LHCN-M2 (cell line): ENCODE data around the gene RUFY4. TPM values are rescaled to one million over a fixed set of nuclear protein-coding genes. Genes with fewer than 3 reads are reported as not detected.
A peak's percentile ranks its signal among the peaks of the same experiment; 100 is the strongest.
"Not testable (repeated sequence)": the region's sequence is repeated elsewhere in the genome, so short reads cannot be mapped to it uniquely, and the experiment has no call there.

Experiments used
- DNase-seq: peaks from one replicate; pipeline ENCODE4 v3.0.0-alpha.2; 2012; ENCODE audit warnings: low read depth
- total RNA-seq: library from RNA; depleted of rRNA; stranded (reverse); fragments of >200 nt; gene quantifications from 2 replicates; pipeline ENCODE4 v1.2.3, GENCODE V29; 2014

Gene RUFY4
- total RNA-seq, 1 experiment from 2014 or later: not detected

DNA sequence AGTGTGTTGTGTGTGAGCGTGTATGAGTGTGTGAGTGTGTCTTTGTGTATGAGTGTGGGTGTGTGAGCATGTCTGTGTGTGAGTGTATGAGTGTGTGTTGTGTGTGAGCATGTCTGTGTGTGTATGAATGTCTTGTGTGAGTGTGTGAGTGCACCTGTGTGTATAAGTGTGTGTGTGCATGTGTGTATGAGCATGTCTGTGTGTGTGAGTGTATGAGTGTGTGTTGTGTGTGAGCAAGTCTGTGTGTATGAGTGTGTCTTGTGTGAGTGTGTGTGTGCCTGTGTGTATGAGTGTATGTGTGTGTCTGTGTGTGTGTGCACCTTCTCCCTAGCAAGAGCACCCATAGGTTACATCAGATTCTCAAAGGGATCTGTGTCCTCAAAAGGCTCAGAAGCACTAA, 37.8 kb upstream of the RUFY4 start:
- no peak for DNase-seq

DNA sequence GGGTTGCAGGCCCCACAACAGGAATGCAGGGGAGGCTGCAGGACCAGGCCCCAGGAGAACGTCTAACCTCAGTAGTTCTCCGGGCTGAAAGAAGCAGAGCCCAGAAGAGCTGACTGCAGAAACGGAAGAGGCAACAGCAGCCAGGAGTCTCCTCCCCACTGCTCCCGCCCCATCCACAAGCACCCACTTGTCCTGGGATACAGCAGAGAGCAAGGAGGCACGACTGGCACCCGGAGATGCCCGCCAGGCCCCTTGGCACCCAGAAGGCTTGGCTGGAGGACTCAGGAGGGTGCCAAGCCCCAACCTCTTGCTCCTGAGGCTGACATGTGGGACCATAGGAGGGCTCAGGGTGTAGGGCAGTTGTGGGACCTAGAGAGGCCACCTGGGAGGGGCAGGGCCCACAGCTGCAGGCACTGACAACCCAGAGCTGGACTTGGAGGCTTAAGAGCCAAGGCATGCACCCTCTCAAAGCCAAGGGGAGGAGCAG, 37.2 kb upstream of the RUFY4 start:
- no peak for DNase-seq

DNA sequence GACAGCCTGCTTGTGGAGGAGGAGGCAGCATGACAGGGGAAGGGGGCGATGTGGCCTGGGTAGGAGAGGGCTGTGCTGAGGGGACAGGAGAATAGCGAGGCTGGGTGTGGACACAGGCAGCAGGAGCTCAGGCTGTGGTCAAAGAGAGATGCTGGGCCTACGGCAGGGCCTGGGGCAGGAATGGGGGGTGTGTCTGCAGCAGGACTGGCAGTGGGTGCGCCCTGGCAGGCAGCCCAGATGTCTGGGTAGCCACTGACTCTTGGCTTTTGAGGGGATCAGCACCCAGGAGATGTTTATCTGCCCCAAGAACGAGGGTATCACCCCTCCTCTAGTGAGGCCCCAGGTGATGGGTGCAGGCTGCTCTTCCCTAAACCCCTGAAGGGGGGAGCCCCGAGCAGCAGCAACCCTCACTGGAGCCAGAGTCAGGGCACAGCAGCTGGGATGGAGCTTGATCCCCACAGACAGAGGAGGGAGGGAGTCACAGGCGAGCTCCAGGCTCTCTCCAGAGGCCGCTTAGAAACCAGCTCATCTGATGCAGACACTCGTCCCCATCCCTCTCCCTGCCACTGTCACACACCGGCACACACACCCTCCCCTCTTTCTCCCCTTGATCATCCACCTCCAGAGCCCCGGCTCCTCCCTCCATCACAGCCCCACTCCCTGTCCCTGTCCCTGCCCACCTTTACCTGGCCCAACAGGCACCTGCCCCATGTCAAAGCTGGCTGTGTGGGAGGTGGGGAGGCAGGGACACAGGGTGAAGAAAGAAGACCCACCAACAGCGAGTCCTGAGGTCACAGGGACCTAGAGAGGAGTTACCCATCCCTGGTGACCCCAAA, 36.5 kb upstream of the RUFY4 start:
- DNase-seq: no peak

DNA sequence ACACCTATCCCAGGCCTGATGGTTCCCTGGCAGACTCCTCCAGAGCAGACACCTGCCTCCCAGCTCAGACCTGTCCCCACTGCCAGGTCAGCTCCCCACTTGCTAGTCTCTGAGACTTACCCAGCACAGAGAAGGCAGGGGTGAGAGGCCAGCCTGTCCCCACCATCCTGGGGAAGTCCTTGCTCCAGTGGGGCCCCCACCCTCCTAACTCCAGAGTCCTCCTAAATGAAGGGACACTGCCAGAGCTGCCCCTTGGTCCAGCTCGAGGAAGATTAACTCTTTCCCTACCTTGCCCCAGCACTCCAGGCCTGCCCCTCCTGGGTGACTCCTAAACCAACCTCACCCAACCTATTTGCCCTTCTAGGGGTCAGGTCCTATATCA, 35.9 kb upstream of the RUFY4 start:
- no peak for DNase-seq

DNA sequence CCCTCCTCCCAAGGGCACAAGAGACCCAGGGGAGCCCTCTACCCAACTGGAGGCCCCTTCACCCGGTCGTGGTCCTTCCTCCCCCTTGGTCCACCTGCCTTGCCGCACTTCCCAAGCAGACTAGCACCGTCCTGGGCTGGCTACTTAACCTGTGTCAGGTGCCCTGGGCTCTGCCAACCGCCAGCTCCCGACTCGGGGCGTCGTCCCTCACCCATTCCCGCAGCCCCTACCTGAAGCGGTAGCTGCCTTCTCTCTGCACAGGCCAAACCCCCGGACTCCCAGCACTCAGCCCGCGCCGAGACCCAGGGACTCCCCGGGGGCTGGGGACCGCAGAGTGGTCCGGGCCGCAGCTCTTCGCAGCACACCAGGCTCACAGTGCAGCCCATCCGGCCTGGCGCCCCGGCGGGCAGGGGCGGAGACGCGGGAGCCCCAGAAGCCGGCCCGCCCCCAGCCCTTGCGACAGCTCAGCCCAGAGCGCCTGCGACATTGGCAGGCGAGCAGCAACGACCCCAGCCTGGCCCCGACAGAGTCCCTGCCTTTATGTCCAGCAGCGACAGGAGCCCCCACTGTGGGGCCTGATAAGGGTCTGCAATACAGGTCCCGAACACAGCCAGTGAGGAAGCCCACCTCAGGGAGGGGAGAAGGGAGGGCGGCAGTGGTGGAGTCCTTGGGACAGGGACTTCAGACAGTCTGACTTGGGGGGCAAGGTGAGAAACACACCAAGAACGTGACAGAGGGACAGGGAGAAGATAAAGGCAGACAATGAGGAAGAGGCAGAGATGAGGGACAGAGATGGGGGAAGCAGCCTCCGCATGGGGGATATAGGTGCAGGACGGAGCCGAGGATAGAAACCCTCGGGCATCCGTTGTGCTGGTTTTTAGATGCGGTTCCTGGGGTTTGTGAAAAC, 35.2 kb upstream of the RUFY4 start:
- no peak for DNase-seq

DNA sequence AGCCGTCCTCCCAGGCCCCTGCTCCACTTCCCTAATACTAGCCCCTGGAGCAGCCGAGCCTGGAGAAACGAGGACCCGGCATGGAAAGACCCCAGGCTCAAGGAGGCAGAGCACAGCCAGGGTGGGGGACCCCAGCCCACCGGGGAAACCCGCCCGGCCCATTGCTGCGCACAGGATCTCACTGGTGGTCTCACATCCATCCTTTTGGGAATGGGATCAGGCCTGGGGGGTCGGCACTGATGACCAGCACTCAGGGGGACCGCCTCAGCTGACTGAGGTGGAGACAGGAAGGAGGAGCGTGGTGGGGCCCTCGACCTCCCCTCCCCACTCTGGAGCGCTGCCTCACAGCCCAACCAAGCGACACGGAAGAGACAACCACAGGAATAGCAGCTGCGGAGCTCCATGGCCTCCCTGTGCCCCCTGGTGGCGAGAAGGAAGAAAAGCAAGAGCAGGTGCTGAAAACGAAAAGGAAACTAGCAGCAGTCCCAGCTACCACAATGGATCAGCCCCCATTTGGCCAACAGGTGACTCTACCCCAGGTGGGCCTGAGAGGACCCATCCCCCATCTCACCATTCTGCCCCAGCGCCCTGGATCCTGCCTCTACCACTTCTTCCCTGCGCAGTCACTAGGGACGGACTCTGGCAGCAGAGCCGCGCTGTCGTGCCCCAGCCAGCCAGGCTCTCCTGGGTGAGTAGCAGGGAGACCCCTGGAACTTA, 34.4 kb upstream of the RUFY4 start:
- DNase-seq: peak; percentile 62

DNA sequence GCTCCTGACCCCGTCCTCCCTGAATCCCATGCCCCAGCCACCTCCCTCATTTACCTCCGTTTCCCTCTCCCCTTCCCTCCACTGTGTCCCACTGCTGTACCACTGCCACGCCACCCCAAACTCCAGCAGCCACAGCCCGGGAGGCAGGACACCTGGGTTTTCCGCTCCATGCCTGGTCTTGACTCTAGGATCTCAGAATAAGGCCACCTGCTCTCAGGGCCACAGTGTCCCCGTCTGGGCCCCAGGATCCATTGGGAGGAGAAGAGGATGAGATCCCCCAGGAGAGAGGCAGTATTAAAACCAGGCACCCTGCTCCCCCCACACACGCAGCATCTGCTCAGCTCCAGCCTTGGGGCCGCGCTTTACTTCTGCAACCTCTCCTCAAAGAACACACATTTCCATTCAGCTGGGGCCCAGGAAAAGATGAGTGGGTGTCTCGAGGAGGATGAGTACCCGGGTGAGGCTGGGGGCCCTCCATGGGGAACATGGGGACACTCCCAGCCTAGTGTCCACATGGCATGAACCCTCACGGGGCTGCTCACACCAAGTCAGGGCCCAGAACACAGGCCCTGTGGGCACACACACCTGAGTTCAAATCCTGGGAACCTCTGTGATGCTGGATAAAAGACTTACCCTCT, 33.5 kb upstream of the RUFY4 start:
- no peak for DNase-seq

DNA sequence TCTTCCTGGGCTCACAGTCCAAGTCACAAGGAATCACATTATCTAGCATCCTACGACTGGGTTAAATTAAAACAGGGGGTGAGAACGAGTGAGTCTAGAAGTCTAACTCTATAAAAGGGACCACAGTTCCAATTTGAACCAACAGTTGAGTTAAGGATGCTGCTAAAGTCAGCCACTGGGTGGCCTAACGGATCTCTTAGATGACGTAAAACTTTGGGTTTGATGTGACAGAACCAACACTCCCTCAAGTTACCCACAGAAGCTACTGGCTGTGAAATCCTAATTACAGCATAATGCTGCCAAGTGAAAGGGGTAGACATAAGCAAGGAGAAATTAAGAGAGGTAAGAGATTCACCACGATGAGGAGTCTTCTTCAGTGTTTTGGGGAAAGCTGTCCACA, 32.7 kb upstream of the RUFY4 start:
- DNase-seq: no peak

DNA sequence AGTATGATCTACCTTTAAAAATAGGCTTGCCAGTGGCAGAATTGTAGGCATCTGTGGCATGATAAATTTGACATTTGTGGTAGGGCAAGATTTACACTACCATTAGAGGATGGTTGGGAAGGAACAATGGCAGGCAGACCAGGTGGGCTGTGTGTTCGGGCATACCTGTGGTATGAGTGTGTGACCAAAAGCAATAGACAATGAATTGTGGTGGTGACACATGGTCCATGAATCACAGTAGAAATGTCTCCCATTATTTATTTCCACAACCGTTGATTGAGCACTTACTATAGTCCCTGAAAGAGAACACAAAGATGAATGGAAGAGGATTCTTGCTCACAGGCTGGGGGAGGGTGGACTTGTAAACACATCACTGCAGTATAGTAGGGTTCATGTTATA, 29.9 kb upstream of the RUFY4 start:
- DNase-seq: peak; percentile 69

DNA sequence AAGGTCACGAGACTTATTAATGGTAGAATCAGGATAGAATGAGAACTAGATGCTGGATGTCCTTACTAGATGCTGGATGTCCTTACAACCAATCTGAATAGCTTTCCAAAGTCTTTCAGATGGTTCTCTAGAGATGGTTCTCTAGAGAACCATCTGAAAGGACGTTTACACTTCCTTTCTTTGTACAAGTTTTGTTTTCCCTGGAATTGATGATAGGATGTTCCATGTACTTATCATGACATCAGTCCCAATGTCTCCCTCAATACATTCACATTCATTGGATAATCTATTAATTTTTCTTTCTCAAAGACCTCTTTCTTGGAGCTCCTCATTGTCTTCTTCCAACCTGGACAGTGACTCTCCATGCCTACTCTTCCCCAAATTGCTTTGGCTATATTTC, 28.2 kb upstream of the RUFY4 start:
- DNase-seq: no peak

DNA sequence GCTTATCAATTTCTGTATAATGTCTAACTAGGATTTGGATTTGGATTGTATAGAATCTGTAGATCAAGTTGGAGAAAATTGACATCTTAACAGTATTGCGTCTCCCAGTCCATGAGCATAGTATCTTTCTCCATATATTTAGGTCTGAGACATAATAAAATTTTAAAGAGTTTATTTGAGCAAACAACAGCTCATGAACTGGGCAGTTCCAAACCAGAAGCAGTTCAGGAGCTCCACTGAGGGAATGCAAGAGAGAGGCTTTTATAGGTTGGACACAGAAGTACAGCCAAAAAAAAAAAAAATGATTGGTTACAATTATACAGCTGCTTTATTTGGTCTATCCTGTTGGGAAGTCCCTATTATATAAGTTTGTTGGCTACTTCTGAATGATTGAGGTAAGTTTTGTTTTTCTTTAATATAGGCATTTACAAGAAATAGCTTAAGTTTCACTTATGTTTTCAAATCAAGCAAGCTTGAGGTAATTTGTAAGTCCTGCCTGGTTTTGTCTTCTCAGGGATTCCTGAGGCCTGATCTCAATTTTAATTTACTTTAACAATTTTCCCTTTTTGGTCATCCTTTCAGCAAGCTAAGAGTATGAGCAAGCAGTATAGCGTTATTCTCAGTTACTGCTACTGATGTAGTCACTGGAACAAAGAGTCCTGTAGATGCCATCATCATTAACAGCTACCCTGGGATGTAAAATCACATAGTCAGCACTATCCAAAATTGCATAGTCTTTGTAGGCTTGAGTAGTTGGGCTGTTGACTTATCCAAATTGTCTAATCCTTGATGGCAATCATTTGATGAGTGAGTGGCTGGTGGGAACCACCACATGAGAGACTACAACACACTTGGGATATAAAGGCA, 27.5 kb upstream of the RUFY4 start:
- no peak for DNase-seq

DNA sequence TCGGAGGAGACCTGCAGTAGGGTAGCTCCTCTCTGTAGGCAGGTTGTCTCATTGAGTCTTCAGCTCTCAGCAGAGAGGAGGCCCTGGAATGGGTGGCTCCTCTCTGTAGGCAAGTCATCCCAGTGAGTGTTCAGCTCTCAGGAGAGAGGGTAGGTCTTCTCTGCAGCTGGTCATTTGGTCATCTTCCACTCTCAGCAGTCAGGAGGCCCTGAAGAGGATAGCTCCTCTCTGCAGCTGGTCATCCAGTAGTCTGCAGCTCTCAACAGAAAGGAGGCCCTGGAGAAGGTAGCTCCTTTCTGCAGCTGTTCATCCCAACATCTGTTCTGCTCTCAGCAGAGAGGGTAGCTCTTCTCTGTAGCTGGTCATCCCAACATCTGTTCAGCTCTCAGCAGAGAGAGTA, 26.0 kb upstream of the RUFY4 start:
- DNase-seq: peak; percentile 8

DNA sequence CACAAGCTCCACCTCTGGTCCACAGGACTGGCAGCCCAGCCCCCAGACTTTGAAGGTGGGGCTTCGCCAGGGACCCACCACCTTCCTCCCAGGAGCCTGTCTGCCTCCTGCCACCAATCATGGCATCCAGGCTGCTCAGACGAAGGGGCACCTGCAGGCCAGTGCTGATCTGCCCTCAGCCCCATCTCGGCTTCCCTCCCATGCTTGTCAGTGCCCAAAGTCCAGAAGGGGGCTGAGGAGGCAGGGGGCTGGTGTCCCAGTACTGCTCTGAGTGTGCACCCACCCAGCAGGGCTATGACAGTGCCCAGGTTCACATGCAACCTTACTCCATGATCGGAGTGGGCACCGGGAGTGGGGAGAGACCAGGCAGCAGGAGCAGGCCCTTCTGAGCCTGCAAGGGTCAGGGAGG, 25.3 kb upstream of the RUFY4 start:
- no peak for DNase-seq

DNA sequence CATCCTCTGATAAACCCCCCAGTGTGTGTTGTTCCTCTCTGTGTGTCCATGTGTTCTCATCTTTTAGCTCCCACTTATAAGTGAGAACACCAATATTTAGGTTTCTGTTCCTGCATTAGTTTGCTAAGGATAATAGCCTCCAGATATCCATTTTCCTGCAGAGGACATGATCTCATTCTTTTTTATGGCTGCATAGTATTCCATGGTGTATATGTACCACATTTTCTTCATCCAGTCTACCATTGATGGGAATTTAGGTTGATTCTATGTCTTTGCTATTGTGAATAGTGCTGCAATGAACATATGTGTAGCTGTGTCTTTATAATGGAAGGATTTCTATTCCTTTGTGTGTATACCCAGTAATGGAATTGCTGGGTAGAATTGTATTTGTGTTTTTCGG, 24.5 kb upstream of the RUFY4 start:
- DNase-seq: not testable (repeated sequence)

DNA sequence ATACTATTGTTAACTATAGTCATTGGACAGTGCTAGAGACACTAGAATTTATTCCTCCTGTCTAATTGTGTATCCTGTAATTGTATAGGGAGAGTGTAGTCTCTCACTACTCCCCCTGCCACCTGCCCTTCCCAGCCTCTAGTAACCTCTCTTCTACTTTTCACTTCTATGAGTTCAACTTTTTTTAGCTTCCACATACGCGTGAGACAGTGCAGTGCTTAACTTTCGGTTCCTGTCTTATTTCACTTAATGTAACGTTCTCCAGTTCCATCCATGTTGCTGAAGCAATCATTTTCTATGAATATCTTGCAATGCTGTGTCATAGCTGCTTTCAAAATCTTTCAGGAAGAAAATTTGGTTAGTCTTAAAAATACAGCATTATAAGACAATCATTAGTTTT, 22.8 kb upstream of the RUFY4 start:
- DNase-seq: no peak

DNA sequence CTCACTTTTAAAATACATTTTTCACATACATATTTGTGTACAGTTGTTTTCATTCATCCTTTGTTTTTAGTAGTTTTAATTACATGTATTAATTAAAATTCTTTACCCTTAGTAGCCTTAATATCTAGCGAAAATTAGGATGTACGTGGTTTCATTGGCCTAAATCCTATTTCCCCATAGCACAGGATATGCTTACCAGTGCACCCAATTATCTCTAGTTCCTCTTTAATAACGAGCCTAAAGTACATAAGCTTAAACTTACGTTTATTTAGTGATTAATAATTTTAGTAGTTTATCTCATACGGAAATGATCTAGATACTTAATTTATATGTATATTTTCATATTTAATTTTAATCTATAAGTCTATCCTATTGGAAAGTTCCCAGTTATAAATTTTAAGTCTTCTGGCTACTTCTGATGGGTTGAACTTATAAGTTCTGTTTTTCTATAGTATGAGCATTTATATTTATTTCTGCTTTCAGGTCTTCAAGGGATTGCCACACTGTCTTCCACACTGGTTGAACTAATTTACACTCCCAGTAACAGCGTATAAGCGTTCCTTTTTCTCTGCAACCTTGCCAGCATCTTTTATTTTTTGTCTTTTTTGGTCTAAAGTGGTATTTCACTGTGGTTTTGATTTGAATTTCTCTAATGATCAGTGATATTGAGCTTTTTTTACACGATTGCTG, 21.4 kb upstream of the RUFY4 start:
- no peak for DNase-seq

DNA sequence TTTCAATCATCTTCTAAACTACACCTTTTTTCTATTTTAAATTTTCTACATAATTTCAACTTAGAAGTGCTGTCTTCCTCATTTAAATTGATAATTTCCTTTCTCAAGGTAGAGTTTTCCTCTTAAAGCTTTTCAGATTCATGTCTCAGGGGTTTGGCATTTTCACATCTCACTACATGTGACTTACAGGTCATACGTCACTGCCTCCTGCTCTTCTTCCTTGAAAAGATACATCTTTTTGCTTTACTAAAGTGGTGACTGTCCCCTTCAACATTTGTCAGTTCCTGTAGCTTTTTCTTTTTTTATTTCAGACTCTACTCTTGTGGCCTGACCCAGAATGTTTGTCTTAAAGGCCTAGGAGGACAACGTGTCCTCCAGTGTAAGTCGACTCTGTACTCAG, 17.1 kb upstream of the RUFY4 start:
- no peak for DNase-seq

DNA sequence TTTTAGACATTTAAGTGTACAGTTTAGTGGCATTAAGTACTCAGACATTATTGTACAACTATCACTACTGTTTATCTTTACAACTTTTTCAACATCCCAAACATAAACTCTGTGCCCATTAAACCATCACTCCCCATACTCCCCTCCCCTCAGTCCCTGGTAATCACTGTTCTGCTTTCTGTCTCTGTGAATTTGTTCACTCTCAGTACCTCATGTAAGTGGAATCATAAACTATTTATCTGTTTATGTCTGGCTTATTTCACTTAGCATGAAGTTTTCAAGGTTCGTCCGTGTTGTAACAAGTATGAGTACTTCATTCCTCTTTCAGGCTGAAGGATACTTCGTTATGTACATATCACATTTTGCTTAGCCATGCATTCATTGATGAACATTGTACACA, 9.8 kb upstream of the RUFY4 start:
- DNase-seq: no peak

DNA sequence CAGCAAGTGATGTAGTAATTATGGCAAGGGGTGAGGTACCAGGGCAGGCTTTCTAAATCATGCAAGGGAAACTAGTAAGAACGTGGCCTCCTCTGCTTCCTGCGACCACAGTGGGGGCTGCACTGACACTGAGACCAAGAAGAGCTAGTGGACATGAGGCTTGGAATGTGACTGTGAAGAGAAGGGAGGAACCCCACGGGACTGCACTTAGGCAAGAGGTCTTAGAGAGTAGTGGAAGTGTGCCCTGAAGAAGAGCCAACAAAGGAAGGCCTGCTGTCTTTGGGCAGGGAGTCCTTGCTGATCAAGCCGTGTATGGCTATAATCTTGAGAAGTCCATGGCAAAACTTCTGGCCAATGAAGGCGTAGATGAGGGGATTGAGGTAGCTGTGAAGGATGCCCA, 8.9 kb upstream of the RUFY4 start:
- no peak for DNase-seq
